HG02981 (cell line): ENCODE results near the gene GPR25.

Experiments
- ATAC-seq: cut with Tn5 transposase; IDR thresholded peaks from one replicate; pipeline ENCODE4 v1.9.1; 2021; ENCODE audit warnings: mild to moderate bottlenecking, moderate library complexity; ENCODE audit not compliant: unreplicated experiment

GPR25 gene, protein sequence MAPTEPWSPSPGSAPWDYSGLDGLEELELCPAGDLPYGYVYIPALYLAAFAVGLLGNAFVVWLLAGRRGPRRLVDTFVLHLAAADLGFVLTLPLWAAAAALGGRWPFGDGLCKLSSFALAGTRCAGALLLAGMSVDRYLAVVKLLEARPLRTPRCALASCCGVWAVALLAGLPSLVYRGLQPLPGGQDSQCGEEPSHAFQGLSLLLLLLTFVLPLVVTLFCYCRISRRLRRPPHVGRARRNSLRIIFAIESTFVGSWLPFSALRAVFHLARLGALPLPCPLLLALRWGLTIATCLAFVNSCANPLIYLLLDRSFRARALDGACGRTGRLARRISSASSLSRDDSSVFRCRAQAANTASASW

DNA sequence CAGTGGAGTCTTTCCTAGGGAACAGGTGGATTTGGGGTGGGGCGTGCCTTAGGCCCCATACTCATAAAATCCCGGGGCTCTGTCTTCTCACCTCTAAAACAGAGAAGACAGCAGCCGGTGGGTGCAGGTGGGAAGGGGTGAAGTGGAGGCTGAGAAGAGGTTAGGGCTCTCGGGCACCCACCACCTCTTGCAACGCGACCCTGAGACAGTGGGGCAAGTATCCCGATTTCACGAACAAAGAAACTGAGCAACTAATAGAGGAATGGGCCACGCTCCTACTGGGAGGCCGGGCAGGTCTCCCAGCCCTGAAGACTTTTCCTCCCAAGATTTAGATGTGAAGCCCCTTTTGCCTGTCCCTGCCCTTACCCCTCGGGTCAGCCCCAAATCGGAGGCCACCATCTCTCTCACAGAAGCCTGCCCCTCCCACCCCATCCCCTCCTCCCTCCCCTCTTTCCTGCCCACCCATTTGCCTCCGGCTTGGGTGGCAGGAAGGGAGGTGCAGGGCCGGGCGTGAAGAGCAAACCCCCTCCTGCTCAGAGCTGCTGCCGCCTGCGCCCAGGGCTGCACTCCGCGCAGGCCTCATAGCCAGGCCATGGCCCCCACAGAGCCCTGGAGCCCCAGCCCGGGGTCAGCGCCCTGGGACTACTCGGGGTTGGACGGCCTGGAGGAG lies at the start of gene GPR25:
Gene GPR25, plus strand, starts transcription at position 536 of the 670 bp plus-strand sequence. Its CDS starts 57 bp downstream, at position 593.
- ATAC-seq, result no peak

DNA sequence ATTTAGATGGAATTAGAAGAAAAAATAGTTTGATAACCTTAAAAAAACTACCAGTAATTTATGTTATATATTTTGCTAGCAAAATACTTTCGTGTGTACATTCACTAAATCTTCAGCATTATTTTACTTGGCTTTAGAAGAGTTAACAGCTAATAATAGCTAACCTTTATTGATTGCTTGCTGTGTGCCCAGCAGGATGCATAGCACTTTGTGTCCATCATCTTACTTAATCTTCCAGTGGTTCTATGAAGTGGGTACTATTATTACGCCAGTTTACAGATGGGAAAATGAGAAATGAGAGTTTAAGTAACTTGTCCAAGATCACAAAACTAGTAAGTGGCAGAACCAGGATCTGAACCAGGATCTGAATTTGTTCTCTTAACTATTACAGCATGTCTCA lies 41.7 kb upstream of the GPR25 start:
- no peak for ATAC-seq

DNA sequence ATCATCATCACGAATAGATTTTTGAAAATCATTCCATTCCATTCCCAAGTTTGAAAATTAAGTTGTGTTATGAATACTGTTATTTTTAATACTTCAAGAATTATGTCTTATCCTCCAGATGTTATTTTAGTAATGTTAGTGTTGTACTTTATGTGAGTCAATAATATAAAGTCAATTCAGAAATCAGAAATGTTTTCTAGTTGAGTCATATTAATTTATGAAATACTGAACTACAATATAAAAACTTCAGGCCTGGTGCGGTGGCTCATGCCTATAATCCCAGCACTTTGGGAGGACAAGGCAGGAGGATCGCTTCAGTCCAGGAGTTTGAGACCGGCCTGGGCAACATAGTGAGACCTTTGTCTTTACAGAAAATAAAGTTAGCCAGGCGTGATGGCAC lies 38.4 kb upstream of the GPR25 start:
- no peak for ATAC-seq

DNA sequence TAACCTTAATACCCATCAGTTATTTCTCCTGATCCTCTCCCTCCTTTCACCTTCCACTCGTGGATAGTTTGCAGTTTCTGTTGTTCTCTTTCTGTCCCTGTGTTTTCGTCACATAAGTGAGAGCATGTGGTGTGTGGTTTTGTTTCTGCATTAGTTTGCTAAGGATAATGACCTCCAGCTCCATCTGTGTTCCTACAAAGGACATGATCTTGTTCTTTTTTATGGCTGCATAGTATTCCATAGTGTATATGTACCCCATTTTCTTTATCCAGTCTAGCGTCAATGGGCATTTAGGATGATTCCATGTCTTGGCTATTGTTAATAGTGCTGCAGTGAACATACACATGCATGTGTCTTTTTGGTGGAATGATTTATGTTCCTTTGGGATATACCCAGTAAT lies 36.6 kb upstream of the GPR25 start:
- no peak for ATAC-seq

DNA sequence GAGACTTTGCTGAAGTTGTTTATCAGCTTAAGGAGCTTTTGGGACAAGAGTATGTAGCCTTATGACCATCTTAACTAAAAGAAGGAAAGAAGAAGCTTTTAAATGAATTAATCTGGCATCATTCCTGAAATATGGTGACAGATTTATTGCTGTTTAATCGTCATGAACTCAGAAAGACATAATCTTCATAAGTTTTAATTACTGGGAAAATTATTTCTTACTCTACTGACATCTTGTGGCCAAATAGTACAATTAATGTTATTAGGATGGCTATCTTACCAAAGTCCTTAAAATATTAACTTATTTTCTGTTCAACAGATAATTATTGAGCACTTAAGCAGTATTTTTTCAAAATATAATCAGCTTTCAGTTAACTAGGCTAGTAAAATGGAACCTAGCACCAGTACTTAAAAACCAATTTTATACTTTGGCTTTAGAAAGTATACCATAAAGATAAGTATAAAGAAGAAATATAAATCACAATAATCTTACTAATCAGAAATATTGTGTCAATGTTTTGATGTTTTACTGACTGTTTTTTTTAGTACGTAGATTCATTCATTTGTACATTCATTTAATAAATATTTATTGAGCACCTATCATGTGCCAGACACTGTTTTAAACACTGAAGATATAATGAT lies 34.7 kb upstream of the GPR25 start:
- no peak for ATAC-seq

DNA sequence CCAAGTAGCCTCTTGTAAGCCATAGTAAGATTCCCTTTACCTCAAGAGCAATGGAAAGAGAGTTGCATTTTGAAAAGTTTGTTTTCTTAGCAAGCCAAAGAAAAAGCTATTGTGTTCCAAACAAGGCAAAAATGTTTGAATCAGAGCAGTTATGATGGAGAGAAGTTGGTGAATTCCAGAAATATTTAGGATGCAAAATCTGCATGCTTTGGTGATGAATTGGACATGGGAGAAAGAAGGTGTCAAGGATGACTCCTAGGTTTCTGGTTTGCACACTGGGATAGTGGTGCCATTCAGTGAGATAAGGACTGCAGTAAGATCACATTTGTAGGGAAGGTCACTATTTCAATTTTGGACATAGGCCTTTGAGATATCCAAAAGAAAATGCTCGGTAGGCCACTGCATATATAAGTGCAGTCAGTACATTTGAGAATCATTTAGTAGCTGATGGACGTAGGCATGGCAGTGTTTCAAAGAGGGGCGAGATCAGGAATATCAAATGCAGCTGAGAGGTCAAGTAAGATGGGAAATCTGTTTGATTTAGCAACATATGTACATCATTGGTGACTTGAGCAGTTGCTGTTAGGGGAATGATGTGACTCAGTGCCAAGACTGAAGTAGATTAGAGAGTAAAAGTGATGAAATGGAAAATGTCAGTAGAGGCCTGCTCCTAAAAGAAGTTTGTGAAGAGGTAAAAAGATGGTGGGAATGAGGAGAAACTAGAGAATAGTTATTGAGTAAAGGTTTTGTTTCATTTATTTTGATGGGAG lies 33.9 kb upstream of the GPR25 start:
- no peak for ATAC-seq

DNA sequence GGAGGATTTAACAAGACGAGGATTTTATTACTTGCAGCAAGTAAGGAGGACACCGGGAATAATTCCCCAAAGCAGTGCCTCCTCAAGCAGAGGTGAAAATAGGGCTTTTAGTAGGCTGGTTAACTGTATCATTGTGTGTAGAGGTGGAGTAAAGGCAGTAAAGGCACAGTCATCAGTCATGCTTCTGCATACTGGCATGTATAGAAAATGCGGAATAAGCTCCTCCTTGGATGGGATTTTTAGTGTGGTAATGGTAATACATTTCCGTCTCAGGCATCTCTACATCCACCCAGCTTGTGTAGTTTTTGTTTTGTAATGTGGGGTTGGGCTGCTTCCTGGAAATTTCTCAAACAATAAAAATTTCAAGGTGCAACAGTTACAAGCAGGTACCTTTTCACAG lies 27.4 kb upstream of the GPR25 start:
- no peak for ATAC-seq

DNA sequence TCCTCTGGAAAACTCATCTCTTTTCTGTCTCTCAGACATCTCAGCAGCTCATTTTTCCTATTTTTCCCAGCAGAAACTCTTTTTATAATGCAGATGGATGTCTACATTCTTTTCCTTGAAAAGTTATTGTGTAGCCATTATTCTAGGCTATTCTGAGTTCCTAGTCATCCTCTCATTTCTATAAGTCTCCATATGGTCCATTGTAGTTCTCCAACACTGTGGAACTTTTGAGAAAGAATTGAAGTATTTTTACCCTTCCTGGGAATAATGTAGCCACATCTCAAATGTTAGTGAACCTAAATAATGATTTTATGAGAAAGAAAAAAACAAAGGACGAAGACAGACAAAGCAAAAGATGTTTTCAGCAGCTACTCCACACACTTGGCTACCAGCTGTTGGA lies 26.4 kb upstream of the GPR25 start:
- ATAC-seq, result no peak

DNA sequence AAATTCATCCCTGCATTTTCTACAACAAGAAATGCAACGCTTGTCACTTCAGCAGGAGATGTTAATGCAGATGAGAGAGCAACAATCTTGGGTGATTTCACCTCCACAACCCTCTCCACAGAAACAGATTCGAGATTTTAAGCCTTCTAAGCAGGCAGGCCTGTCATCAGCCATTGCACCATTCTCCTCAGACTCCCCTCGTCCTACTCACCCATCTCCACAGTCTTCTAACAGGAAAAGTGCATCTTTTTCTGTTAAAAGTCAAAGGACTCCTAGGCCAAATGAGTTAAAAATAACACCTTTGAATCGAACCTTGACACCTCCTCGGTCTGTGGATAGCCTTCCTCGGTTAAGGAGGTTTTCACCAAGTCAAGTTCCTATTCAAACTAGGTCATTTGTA lies 23.4 kb upstream of the GPR25 start:
- ATAC-seq, result no peak

DNA sequence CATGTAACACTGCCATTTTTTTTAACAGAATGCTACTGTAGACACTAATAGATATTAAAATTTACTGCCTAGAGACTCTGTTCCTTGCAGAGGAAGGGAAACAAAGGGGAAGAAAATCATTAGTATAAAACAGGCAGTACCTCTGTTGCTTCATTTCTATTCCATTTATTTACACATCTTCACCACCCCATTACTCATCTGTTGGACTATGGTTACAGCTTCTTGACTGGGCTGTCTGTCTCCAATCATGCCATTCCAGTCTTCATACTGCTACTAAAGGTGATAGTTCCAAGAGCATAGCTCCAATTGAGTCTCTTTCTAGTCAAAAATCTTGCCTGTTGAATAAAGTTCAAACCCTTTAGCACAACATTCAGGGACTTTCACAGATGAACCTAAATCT lies 22.2 kb upstream of the GPR25 start:
- ATAC-seq, result no peak

DNA sequence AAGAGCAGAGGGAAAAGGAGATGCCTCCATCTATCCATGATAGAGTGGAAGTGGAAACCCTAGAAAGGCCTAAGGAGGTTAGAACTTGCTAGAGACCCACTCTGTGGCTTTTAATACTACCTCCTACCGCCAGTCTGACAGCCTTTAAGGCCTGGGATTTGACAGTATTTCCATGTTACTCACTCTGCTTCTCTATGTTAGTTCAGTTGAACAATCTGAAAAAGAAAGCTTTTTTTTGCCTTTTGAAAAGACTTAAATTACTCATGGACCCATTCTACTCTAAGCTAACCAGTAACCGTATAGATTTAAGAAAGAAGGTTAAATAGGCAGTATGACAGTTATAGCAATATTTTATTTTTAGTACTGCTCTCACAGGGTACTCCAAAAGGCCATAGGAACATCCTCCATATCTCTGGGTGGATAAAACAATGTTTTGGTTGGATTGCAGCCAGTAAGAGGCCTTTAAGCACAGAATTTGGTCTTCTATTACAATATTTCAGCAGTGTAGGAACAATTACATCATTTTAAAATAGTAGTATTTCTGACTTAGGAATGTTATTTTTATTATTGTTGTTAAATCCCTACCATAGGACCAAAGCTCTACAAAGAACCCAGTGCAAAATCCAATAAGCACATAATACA lies 15.9 kb upstream of the GPR25 start:
- ATAC-seq, result no peak

DNA sequence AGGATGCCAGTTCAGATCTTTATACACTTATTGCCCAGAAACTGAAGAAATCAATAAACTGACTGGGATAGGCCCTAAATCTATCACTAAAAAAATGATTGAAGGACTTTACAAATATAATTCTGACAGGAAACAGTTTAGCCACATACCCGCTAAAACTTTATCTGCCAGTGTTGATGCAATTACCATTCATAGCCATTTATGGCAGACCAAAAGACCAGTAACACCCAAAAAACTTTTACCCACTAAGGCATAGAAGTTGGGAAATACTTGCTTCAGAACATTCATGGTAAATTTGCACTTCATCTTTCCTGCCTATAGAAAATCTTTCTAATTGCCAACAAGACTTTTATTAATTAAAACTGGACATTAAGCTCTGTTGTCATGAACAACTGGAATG lies 15.0 kb upstream of the GPR25 start:
- no peak for ATAC-seq

DNA sequence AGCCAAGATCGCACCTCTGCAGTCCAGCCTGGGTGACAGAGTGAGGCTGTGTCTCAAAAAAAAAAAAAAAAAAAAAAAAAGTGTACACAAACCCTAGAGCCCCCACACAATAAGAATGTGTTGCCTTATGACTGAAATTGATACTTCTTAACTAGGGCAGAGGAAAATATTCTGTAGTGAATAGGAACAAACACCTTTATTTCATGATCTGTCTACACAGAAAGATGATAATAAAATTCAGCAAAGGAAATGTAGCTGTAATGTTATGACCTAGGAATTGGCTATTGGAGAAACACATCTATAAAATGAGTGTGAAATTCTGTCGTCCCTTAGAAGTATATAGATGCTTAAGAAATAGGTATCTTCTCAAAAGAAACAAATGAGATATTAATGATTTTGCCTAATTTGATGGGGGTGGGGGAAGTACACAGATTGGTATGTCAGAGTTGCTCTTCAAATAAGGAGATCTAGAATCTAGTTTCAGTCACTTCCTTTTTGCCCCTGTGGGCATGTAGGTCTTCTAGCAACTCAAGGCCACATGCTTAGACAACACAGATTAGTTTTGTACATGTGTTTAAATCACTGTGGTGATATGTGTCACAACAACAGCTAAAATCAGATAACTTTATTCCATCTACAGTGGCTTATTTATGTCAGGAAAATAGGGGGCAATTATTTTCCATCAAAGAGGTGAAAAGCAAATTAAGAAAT lies 10.7 kb upstream of the GPR25 start:
- peak; percentile 41 for ATAC-seq

DNA sequence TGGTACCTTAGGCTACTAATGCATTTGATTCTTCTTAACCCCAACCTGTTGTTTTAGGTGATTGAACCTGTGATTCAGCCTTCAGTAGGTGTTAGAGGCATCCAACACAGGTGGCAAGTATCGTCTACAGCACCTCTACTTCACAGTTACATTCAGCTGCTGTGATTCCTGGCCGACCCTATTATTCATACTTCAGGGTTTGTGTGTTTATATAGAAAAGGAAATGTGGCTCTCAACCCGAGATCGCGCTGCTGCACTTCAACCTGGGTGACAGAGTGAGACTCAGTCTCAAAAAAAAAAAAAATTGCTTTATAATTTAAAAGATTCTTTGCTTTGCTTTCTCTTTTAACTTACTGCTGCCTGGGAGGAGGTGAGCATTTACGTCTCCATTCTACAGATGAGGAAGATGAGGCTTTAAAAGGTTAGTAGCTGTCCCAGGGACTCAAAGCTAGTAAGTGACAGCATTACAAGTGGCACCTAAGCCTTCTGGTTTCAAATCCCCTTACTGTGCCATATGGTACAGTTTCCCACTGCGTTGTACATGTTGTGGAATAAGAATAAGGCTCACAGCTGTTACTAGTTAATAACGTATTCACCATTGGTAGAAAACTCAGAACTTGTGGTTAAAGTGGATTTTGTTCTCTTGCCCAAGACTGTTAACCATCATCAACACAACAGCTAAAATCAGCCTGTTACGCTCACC lies 9.9 kb upstream of the GPR25 start:
- ATAC-seq, result no peak

DNA sequence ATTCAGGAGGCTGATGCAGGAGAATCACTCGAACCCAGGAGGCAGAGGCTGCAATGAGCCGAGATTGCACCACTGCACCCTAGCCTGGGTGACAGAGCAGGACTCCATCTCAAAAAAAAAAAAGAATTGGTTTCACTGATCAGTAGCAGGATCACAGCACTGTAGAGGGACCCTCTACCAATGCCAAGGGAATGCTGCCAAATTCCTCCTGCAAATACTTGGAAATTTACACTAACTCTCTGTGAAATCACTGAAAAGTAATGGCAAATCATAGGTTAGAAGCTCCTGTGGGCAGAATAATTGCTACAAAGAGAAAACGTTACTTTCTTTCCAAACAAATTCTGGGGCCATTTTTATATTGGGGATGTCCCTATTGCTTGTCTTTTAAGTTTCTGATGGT lies 6.7 kb upstream of the GPR25 start:
- no peak for ATAC-seq

DNA sequence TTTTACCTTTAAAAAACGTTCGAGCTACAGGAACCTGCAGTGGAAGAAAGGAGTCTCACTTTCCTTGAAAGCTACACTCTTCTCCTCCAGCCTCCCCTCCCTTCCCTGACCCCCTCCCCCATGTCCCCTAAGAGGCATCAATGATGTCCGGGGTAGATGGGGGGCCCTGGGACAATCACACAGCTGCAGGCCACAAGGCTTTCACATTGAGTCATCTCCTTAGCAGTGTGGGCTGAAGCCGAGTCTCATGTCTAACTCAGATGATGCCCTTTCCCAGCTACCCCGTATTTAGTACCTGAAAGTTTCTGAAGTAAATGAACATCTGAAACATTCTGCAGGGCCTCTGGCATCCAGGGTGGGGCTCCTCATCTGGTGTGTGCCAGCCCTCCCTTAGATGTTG lies 6.3 kb upstream of the GPR25 start:
- peak; percentile 80 for ATAC-seq

DNA sequence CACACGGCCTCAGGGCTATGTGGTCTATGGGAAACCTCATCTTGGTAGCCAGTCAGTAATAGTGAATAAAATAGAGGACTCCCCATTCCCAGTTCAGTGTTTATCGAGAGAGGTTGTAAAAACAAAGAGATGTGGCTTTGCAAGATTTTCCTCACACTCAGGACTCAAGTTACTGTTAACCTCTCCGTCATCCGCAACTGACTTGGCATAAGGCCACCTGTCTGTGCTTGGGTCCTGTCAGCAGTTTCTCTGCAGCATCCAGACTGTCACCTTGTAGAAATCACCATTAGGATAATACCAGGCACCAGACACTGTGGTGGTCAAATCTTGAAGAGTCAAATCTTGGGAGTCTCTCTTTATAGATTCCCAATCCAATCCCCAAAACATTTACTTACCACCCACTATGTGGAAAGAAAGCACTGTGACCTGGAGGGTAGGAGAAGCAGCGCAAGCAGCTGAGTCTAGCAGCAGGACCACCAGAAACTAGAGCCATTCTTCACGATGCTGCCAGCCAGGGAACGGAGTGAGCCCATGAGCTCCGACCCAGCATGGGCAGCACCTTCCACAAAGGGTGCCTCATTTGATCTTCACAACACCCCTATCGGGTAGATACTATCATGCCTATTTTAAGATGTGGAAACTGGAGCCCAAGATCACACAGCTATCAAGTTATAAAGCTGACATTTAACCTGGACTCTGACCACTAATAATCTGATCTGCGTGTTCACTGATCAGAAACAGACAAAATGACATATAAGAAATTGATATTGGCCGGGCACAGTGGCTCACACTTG lies 5.6 kb upstream of the GPR25 start:
- no peak for ATAC-seq

DNA sequence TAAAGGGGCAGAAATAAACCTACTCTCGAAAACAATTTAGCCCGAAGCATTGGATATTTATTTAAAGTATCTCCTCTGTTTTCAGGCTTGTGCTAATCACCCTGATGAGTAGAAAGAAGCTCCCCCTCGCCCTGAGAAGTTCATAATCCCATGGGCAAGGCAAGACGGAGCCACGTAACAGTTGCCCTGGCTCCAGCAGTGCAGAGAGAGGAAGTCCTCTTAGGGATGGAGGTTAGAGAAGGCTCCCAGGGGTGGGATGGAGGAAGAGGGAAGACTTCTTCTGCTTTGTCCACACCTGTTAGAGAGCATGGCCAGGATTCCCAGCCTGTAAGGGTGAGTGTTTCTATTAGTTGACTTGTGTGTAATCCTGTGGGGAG lies 3.4 kb upstream of the GPR25 start:
- ATAC-seq, result no peak
